SH-SY5Y (cell line): Measurements from ENCODE around the gene GPSM1.

Experiments used
- GATA2 ChIP-seq: IDR thresholded peaks from 2 replicates; pipeline ENCODE4 v1.6.1; 2011; ENCODE audit warnings: mild to moderate bottlenecking, low read depth, low read length
- GATA3 ChIP-seq: IDR thresholded peaks from 2 replicates; pipeline ENCODE4 v1.6.1; 2011; ENCODE audit warnings: low read depth, mild to moderate bottlenecking, low read length, moderate library complexity

DNA sequence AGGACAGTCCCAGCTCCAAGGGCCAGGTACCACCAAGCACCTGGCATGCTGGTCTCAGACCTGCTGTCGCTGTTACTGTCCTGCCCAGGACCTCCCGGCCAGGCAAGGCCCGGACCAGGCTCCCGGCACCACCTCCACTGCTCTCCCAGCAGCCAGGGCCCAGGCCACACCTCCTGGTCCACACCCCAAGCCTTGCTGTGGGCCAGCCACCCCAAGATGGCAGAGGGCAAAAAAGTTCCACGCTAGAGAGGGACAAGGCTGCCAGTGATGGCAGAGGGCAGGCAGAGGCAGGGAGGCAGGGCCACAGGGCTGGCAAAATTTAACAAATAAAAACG, 35.1 kb downstream of the GPSM1 start:
- TF ChIP-seq GATA2 = no peak
- no peak for TF ChIP-seq GATA3
